Activated CD4-positive, alpha-beta T cell treated with anti-CD3 and anti-CD28 coated beads, Interleukin-2, amount 10 ng/mL, durations not matched to agents 24 days and 14 days (primary cell): ENCODE measurements around the gene ZFP36L2. TPM values are rescaled to one million over a fixed set of nuclear protein-coding genes. Genes with fewer than 3 reads are reported as not detected.

ENCODE experiments used
- DNase-seq: peaks from one replicate; pipeline ENCODE4 v3.0.0; 2022
- H3K27ac Mint-ChIP-seq: one replicate; pipeline ENCODE4 v1.8.0; 2022; ENCODE audit warnings: mild to moderate bottlenecking, mixed read lengths
- H3K27me3 Mint-ChIP-seq: one replicate; pipeline ENCODE4 v1.8.0; 2022; ENCODE audit warnings: mixed read lengths
- H3K36me3 Mint-ChIP-seq: one replicate; pipeline ENCODE4 v1.8.0; 2022; ENCODE audit warnings: low read depth, mild to moderate bottlenecking, mixed read lengths
- H3K4me1 Mint-ChIP-seq: one replicate; pipeline ENCODE4 v1.8.0; 2021; ENCODE audit warnings: mixed read lengths
- H3K4me3 Mint-ChIP-seq: one replicate; pipeline ENCODE4 v1.8.0; 2022; ENCODE audit warnings: mild to moderate bottlenecking, moderate library complexity, mixed read lengths
- H3K9me3 Mint-ChIP-seq: one replicate; pipeline ENCODE4 v1.8.0; 2021; ENCODE audit warnings: mixed read lengths
- intact Hi-C: fragments of 100-400 bp; cut with micrococcal nuclease; formaldehyde crosslinking; loops from one replicate; pipeline ENCODE4 v1.15.1; 2023
- total RNA-seq: library from RNA; stranded (reverse); gene quantifications from 2 replicates; pipeline ENCODE4 v1.2.3, GENCODE V29; 2022

ZFP36L2 gene
- total RNA-seq = 92.8 and 93.1 TPM in 2 replicates

- H3K27ac Mint-ChIP-seq = peak within 1 kb of the TSS; percentile 97
- H3K36me3 Mint-ChIP-seq = peaks cover 47% of the 10 kb centered on the region
- H3K27me3 Mint-ChIP-seq = peaks cover 2% of the 10 kb centered on the region
- no peaks in the 10 kb centered on the region for H3K9me3 Mint-ChIP-seq
- H3K4me3 Mint-ChIP-seq = peak within 1 kb of the TSS; percentile 99
- peak; percentile 99 for DNase-seq
- H3K4me1 Mint-ChIP-seq = peaks cover 35% of the 10 kb centered on the region
- intact Hi-C loops = loop anchor here (1.0 to 5.0 kb wide), 7 partner anchors 52 to 416 kb away; partner anchors contain the start of gene THADA
Measured at GRCh38 chr2:43226558-43226954, at the start of gene ZFP36L2. Gene ZFP36L2 (minus strand): TSS chr2:43226606. CDS start chr2:43226315, 291 bp downstream.

GRCh38 chr2:43274721-43275120 lies 48.3 kb upstream of the ZFP36L2 start:
- H3K4me1 Mint-ChIP-seq = peaks cover 22% of the 10 kb centered on the region
- no peak for DNase-seq
- H3K27ac Mint-ChIP-seq = no peak overlapping the region
- H3K9me3 Mint-ChIP-seq = no peaks in the 10 kb centered on the region
- no peak overlapping the region for H3K4me3 Mint-ChIP-seq
- intact Hi-C loops = no loop called here
- no peaks in the 10 kb centered on the region for H3K27me3 Mint-ChIP-seq
- peaks cover 19% of the 10 kb centered on the region for H3K36me3 Mint-ChIP-seq

GRCh38 chr2:43274055-43274454 lies 47.6 kb upstream of the ZFP36L2 start:
- intact Hi-C loops = no loop called here
- DNase-seq = no peak
- Mint-ChIP-seq H3K36me3 (peaks cover 15% of the 10 kb centered on the region), H3K4me1 (peaks cover 24% of the 10 kb centered on the region), H3K27me3 (no peaks in the 10 kb centered on the region), H3K9me3 (no peaks in the 10 kb centered on the region), H3K4me3 (no peak overlapping the region), H3K27ac (peak overlapping the region; percentile 26)

- H3K36me3 Mint-ChIP-seq = peaks cover 11% of the 10 kb centered on the region
- no peak for DNase-seq
- H3K9me3 Mint-ChIP-seq = no peaks in the 10 kb centered on the region
- intact Hi-C loops = no loop called here
- H3K27ac Mint-ChIP-seq = peak overlapping the region; percentile 34
- H3K4me1 Mint-ChIP-seq = peaks cover 24% of the 10 kb centered on the region
- H3K4me3 Mint-ChIP-seq = no peak overlapping the region
- no peaks in the 10 kb centered on the region for H3K27me3 Mint-ChIP-seq
Measured at GRCh38 chr2:43273529-43273928, 47.1 kb upstream of the ZFP36L2 start.

GRCh38 chr2:43270930-43271615 lies 44.7 kb upstream of the ZFP36L2 start:
- Mint-ChIP-seq H3K36me3 (peaks cover 11% of the 10 kb centered on the region), H3K9me3 (no peaks in the 10 kb centered on the region), H3K27me3 (no peaks in the 10 kb centered on the region), H3K4me1 (peaks cover 19% of the 10 kb centered on the region), H3K4me3 (no peak overlapping the region), H3K27ac (no peak overlapping the region)
- intact Hi-C loops = no loop called here
- no peak for DNase-seq

- no peak overlapping the region for H3K4me3 Mint-ChIP-seq
- no peaks in the 10 kb centered on the region for H3K27me3 Mint-ChIP-seq
- peak overlapping the region; percentile 42 for H3K27ac Mint-ChIP-seq
- H3K4me1 Mint-ChIP-seq = peaks cover 19% of the 10 kb centered on the region
- intact Hi-C loops = no loop called here
- no peaks in the 10 kb centered on the region for H3K9me3 Mint-ChIP-seq
- H3K36me3 Mint-ChIP-seq = peaks cover 11% of the 10 kb centered on the region
- no peak for DNase-seq
Measured at GRCh38 chr2:43270461-43270860, 44.1 kb upstream of the ZFP36L2 start.

- intact Hi-C loops = no loop called here
- no peak overlapping the region for H3K4me3 Mint-ChIP-seq
- H3K27me3 Mint-ChIP-seq = no peaks in the 10 kb centered on the region
- no peaks in the 10 kb centered on the region for H3K9me3 Mint-ChIP-seq
- peaks cover 19% of the 10 kb centered on the region for H3K4me1 Mint-ChIP-seq
- no peak overlapping the region for H3K27ac Mint-ChIP-seq
- H3K36me3 Mint-ChIP-seq = peaks cover 11% of the 10 kb centered on the region
- DNase-seq = no peak
Measured at GRCh38 chr2:43269706-43270105, 43.3 kb upstream of the ZFP36L2 start.

GRCh38 chr2:43269074-43269572 lies 42.7 kb upstream of the ZFP36L2 start:
- H3K36me3 Mint-ChIP-seq = peaks cover 11% of the 10 kb centered on the region
- H3K4me3 Mint-ChIP-seq = no peak overlapping the region
- intact Hi-C loops = no loop called here

GRCh38 chr2:43268066-43268953 lies 41.9 kb upstream of the ZFP36L2 start:
- no peak for DNase-seq
- Mint-ChIP-seq H3K36me3 (peaks cover 11% of the 10 kb centered on the region), H3K4me1 (peaks cover 17% of the 10 kb centered on the region), H3K9me3 (no peaks in the 10 kb centered on the region), H3K4me3 (no peak overlapping the region), H3K27me3 (no peaks in the 10 kb centered on the region), H3K27ac (peak overlapping the region; percentile 30)
- intact Hi-C loops = no loop called here

More at GRCh38 chr2:43269074-43269572, 42.7 kb upstream of the ZFP36L2 start:
- H3K9me3 Mint-ChIP-seq = no peaks in the 10 kb centered on the region
- H3K27me3 Mint-ChIP-seq = no peaks in the 10 kb centered on the region
- DNase-seq = no peak
- peaks cover 19% of the 10 kb centered on the region for H3K4me1 Mint-ChIP-seq
- H3K27ac Mint-ChIP-seq = peak overlapping the region; percentile 30

- no peaks in the 10 kb centered on the region for H3K9me3 Mint-ChIP-seq
- no peak overlapping the region for H3K4me3 Mint-ChIP-seq
- peaks cover 13% of the 10 kb centered on the region for H3K36me3 Mint-ChIP-seq
- intact Hi-C loops = no loop called here
- H3K4me1 Mint-ChIP-seq = peaks cover 14% of the 10 kb centered on the region
- no peaks in the 10 kb centered on the region for H3K27me3 Mint-ChIP-seq
- no peak for DNase-seq
- no peak overlapping the region for H3K27ac Mint-ChIP-seq
Measured at GRCh38 chr2:43267381-43267780, 41.0 kb upstream of the ZFP36L2 start.

GRCh38 chr2:43266711-43267111 lies 40.3 kb upstream of the ZFP36L2 start:
- H3K27me3 Mint-ChIP-seq = no peaks in the 10 kb centered on the region
- no peak overlapping the region for H3K27ac Mint-ChIP-seq
- H3K9me3 Mint-ChIP-seq = no peaks in the 10 kb centered on the region
- intact Hi-C loops = no loop called here
- peaks cover 9% of the 10 kb centered on the region for H3K36me3 Mint-ChIP-seq
- H3K4me1 Mint-ChIP-seq = peaks cover 14% of the 10 kb centered on the region
- no peak for DNase-seq
- H3K4me3 Mint-ChIP-seq = no peak overlapping the region

GRCh38 chr2:43265421-43265820 lies 39.0 kb upstream of the ZFP36L2 start:
- Mint-ChIP-seq H3K4me1 (peaks cover 12% of the 10 kb centered on the region), H3K36me3 (peaks cover 5% of the 10 kb centered on the region), H3K9me3 (no peaks in the 10 kb centered on the region), H3K27ac (no peak overlapping the region), H3K27me3 (no peaks in the 10 kb centered on the region), H3K4me3 (no peak overlapping the region)
- no peak for DNase-seq
- intact Hi-C loops = no loop called here

GRCh38 chr2:43265001-43265400 lies 38.6 kb upstream of the ZFP36L2 start:
- H3K9me3 Mint-ChIP-seq = no peaks in the 10 kb centered on the region
- no peaks in the 10 kb centered on the region for H3K27me3 Mint-ChIP-seq
- DNase-seq = no peak
- intact Hi-C loops = no loop called here
- H3K36me3 Mint-ChIP-seq = peaks cover 5% of the 10 kb centered on the region
- peaks cover 9% of the 10 kb centered on the region for H3K4me1 Mint-ChIP-seq
- no peak overlapping the region for H3K27ac Mint-ChIP-seq
- H3K4me3 Mint-ChIP-seq = no peak overlapping the region

GRCh38 chr2:43262951-43263350 lies 36.5 kb upstream of the ZFP36L2 start:
- H3K4me1 Mint-ChIP-seq = peaks cover 4% of the 10 kb centered on the region
- intact Hi-C loops = no loop called here
- H3K27ac Mint-ChIP-seq = no peak overlapping the region
- H3K36me3 Mint-ChIP-seq = peaks cover 5% of the 10 kb centered on the region
- DNase-seq = no peak
- H3K9me3 Mint-ChIP-seq = no peaks in the 10 kb centered on the region
- no peak overlapping the region for H3K4me3 Mint-ChIP-seq
- no peaks in the 10 kb centered on the region for H3K27me3 Mint-ChIP-seq
